HG02610 (cell line): ENCODE data around the gene DGKI.

Experiments used
- ATAC-seq: cut with Tn5 transposase; IDR thresholded peaks from one replicate; pipeline ENCODE4 v1.9.1; 2021; ENCODE audit warnings: mild to moderate bottlenecking, moderate library complexity; ENCODE audit not compliant: unreplicated experiment

Gene DGKI

DNA sequence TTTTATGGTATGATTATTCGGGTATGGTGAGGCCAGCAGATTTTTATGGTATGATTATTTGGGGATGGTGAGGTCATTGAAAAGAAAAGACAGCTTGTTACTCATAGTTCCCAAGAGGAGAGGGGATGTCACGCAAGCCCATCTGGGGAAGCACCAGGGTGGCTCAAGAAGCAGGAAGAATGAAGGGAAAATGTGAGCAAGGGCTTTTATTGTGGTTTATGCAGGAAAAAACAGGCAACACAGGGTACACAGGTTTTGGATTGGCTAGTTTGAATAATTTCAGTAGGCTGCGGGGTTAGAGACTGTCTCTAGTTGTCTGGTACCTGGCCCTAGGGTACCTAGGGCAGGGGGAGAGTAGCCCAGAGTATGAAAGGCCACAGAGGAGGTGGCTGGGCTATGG, 26.8 kb upstream of the DGKI start:
- peak; percentile 63 for ATAC-seq

DNA sequence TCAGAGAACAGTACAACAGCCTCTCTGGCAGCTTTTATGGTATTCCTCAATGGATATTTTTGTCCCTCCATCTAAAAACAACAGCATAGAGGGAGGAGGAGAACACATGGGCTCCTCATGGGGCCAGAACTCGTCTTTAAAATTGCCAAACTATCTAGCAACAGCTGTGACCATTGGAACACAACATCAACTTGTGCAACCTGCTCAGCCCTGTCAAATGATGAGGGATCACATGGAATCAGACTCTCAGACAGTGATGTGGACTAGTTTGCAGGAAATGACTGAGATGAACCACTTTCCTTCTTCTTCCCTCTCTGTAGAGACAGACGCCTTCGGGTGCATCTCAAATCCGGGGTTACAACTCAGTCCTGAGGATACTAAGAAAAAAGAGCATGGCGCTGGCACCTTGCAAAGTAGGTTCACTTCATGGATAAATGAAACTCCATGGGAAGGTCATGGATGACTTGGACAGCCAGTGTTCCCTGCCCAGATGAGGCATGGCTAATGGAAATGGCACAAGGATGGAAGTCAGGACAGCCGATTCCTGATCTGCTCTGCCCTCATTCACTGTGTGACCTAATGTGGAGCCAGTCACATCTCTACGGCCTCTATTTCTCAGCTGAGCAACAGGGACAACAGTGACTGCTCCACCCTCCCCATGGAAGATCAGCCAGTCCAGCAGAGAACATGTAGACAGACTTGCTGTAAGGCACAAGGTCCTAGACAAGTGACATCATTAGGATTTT, 24.6 kb upstream of the DGKI start:
- ATAC-seq: no peak

- no peak for ATAC-seq
Measured at GRCh38 chr7:137870684-137871083, 23.9 kb upstream of the DGKI start.

- ATAC-seq: no peak
Measured at GRCh38 chr7:137870078-137870477, 23.3 kb upstream of the DGKI start.

DNA sequence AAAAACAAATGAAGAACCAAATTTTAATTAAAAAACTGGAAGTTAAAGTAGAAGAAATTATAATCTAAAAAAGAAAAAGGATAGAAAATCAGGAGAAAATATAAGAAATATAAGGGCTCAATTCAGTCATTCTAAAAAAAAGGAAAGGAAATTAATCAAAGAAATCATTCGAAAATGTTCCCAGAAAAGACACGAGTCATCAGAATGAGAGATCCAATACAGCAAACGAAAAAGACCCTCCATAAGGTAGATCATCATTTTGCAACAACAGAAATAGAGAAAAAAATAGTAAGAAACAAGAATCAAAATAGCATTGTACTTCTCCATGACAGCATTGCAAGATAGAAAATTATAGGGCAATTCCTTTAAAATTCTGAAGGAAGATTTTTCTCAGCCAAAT, 22.5 kb upstream of the DGKI start:
- no peak for ATAC-seq

DNA sequence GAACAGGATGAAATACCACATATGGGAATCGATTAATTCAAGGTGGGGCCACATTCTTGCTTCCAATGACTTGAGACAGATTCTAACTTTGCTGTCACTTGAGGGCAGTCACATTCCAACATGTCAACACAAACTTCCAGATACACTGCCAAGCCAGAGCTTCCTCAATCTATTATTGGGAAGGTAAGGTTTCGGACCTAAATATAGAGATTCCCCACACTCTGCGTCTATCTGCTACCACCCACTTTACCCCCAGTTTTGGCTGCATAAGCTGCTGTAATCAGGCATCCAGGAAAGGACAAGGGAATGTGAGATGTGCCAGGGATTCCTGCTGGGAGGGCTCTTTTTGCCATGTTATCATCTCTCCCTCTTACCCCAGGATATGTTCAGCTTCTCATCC, 20.5 kb upstream of the DGKI start:
- ATAC-seq: no peak

DNA sequence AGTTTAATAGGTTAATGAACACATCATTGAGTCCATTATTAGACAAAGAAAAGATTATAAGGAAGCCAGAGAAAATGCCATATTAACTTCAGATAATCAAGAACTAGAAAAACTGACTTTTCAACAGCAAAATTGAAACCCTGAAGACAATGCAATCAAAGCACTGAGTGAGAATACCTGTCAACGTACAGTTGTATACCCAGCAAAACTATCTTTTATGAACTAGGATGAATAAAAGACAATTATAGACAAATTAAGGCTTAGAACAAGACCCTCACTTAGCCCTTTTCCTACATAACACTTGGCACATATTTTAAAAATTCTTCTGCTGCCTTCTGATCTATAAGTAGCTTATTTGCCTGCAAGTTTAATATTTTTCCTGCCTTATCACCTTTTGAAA, 19.0 kb upstream of the DGKI start:
- no peak for ATAC-seq

DNA sequence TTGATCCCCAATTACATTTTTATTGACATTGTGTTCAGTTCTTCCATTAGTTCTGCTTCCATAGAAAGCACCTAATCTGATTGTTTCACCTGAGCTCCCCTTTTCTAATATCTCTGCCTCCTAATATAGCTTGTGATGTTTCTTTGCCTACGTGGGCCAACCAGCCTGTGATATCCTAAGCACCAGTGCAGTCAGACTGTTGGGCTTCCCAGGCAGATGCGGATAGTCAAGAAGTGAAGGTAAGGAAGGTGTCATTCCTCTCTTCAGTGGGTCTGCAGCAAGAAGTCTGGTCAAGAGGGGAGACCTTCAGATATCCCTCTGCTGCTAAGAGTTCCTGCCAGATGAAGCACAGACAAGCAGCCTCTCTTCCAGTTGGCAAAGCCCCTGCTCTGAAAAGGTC, 16.2 kb upstream of the DGKI start:
- ATAC-seq: no peak

DNA sequence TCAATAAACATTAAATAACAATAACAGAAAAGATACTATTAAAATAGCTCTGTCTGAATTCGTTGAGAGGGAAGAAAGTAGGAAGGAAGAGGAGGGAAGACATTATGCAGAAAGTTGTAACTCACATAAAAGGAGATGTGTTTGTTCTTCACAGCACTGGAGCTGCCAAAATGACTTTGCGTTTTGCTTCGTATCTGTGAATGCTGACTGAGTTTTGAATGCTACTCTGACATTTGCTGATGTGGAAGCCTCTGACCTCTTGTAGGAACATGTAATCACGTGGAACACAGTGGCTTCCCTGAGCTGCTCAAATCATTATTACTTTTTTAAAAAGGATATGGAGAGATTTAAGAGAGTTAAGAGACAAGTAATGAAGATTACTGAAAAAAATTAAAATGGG, 15.6 kb upstream of the DGKI start:
- no peak for ATAC-seq

DNA sequence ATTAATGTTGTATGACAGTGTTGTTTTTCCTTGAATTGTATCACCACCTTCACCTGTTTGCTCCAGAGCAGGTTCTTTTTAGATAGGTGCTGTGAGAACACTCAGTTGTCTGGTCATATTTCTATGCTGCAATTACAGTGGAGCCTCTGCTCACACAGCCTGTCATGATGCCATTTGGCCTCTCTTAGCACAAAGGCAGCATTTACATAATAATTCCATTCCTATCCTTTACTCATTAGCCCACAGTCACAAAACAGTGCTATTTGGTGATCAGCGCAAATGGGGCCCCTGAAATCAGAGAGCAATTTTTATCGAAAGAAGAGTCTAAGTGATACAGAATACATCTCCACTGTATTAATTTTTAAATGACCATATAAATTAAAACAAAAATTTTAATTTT, 13.8 kb upstream of the DGKI start:
- no peak for ATAC-seq

DNA sequence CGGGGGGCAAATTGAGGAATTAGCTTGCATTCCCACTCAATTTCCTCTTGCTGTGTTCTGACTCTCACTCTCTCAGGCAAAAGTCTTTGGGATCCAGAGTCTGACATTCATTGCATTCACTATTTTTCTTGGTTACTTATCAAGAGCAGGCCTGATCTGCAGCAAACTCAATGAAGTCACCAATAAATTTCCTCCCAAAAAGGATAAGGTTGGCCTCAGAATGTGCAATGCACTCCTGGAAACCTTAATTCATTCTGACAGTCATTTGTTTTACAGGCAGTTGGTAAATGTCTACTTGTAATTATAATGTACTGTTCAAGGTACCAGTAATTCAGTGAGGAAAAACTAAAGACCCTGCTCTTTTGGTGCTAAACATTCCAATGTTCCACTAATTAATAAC, 6.3 kb upstream of the DGKI start:
- ATAC-seq: no peak

GRCh38 chr7:137852108-137852507, 5.3 kb upstream of the DGKI start:
- no peak for ATAC-seq

- ATAC-seq: no peak
Measured at GRCh38 chr7:137850972-137851945, 4.5 kb upstream of the DGKI start.

DNA sequence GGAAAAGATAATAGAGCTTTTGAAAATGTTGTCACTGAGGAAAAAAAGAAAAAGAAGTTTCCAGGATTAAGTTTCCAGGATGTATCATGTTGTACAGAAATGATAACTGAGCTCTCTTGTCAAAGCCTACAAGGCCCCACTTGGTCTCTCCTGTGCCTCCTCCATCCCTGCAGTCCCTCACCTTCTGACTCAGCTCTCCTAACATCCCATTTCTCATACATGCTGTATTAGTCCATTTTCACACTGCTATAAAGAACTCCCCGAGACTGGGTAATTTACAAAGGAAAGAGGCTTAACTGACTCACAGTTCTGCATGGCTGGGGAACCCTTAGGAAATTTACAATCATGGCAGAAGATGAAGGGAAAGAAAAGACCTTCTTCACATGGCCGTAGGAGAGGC, 3.8 kb upstream of the DGKI start:
- no peak for ATAC-seq

DNA sequence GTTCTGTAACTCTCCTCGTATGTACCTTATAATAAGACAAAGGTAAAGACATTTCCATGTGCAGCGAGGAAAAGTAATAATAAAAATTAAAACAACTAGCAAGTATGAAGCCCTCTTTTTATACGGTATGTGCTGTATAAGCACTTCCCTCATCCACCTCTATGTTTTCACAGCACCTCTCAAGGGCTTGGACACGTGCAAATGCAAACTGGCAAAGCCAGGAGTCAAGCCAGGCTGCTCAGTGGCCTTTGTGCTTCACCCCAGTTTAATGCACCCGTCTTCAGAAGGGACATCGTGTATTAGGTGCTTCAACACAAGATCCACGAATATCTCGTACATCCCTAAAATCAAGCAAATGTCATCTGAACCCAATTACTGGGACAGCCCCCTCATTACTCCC, 1.3 kb upstream of the DGKI start:
- ATAC-seq: no peak

DNA sequence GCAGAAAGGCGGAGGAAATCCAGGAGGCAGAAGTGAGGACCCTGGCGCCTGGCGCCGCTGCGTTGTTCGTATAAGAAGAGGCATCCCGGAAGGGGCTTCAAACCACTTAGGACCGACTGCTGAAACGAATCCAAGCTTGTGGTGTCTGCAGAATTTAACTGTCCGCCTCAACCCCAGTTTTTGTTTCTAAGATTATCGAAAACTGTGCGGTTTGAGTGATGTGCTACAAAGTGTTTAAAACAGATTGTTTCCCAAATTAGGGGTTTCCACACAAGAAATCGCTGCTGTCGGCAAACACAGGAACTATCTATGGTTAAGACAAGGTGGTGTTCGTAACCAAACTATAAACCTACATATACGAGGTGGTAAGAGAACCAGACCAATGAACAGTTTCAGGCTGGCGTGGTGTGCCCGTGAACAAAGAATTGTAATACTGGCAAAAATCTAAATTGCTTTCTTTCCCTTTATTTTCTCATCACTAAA, 835 bp upstream of the DGKI start:
- ATAC-seq: peak; percentile 30

GRCh38 chr7:137846549-137846826, 286 bp downstream of the DGKI start:
- ATAC-seq: no peak

GRCh38 chr7:137844677-137845425, 1.9 kb downstream of the DGKI start:
- no peak for ATAC-seq

DNA sequence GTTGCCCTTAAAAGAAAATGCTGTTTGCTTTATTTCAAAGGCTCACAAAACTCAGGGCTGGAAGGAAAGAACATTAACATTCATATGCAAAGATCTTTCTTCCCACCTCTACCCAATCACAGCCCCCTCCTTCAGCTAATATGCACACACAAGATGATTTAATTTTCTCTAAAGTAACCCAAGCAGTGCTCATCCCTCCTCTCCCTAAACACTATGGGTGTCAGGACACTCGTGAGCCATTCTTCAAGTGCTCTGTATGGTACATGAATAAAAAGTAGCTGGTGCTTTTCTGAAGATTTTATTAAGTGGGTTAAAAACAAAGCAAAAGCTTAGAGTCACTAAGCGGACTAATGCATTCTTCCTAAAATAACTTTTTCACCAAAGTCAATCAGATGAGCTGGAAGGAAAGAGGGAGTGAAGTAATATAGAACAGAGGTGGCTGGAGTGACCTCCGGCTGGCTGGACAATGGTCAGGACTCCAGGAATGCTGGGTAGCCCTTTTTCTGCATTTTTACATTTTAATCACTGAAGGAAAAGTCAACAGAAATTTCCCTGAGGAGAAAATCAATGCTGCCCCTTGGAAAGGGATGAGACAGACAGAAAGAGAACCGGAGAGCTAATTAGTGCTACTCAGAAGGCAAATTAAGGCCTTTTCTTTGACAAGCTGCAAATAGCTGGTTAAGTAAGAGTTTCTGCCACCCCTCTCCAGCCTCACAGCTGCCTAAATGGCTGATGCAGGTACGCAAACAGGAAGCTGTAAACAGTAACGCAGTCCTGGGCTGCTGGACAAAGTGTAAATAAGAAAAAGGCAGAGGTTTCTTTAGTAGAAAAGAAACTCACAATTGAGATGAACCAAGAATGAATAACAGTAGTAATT, 6.6 kb downstream of the DGKI start:
- ATAC-seq: no peak

- no peak for ATAC-seq
Measured at GRCh38 chr7:137838706-137839315, 8.0 kb downstream of the DGKI start.
